GM12892 (cell line): ENCODE results near the gene TBATA.

Experiments used
- POLR2A ChIP-seq: IDR thresholded peaks from 2 replicates; pipeline ENCODE4 v1.6.1; 2011; ENCODE audit warnings: low read depth, low read length, control low read depth
- POLR2AphosphoS5 ChIP-seq: IDR thresholded peaks from 2 replicates; pipeline ENCODE4 v1.6.1; 2011; ENCODE audit warnings: low read depth, low read length, control low read depth

GRCh38 chr10:70782086-70782745, 3.0 kb downstream of the TBATA start:
- no peak for TF ChIP-seq POLR2A
- TF ChIP-seq POLR2AphosphoS5: no peak
